DOHH2 (cell line): ENCODE results near the gene RPAP2.

Experiments used
- H3F3A ChIP-seq: fragments of 200-600 bp; sonication (generic), shearing (Covaris generic); 2 replicates; pipeline ENCODE4 v1.6.0; 2016; ENCODE audit warnings: antibody characterized with exemption, mild to moderate bottlenecking; ENCODE audit not compliant: control insufficient read depth, insufficient read depth
- H3K27ac ChIP-seq: fragments of 200-600 bp; sonication (generic); 2 replicates; pipeline ENCODE4 v1.5.1; 2014; ENCODE audit warnings: low read depth, mild to moderate bottlenecking, low read length, moderate library complexity
- H3K27me3 ChIP-seq: fragments of 200-600 bp; sonication (generic); 2 replicates; pipeline ENCODE4 v1.6.1; 2014; ENCODE audit warnings: mild to moderate bottlenecking, low read length, mixed read lengths; ENCODE audit not compliant: control insufficient read depth
- H3K36me3 ChIP-seq: fragments of 200-600 bp; sonication (generic); 2 replicates; pipeline ENCODE4 v1.6.1; 2014; ENCODE audit warnings: mild to moderate bottlenecking, low read length, moderate library complexity, mixed read lengths; ENCODE audit not compliant: control insufficient read depth
- H3K4me1 ChIP-seq: fragments of 200-600 bp; sonication (generic); 2 replicates; pipeline ENCODE4 v1.6.1; 2014; ENCODE audit warnings: mild to moderate bottlenecking, low read length, mixed read lengths; ENCODE audit not compliant: control insufficient read depth
- H3K4me2 ChIP-seq: fragments of 200-600 bp; sonication (generic); 2 replicates; pipeline ENCODE4 v1.6.0; 2014; ENCODE audit warnings: mild to moderate bottlenecking, low read length, moderate library complexity
- H3K4me3 ChIP-seq: fragments of 200-600 bp; sonication (generic); 2 replicates; pipeline ENCODE4 v1.5.1; 2014; ENCODE audit warnings: mild to moderate bottlenecking, low read length, mixed read lengths
- H3K79me2 ChIP-seq: fragments of 200-600 bp; sonication (generic); 2 replicates; pipeline ENCODE4 v1.6.1; 2014; ENCODE audit warnings: mild to moderate bottlenecking, low read length, mixed read lengths; ENCODE audit not compliant: control insufficient read depth
- H3K9me2 ChIP-seq: fragments of 200-600 bp; sonication (generic); replicated peaks from 2 replicates; pipeline ENCODE4 v1.6.1; 2014; ENCODE audit warnings: mild to moderate bottlenecking, low read length, mixed read lengths; ENCODE audit not compliant: control insufficient read depth
- H3K9me3 ChIP-seq: fragments of 200-600 bp; sonication (generic); 2 replicates; pipeline ENCODE4 v1.6.1; 2014; ENCODE audit warnings: antibody characterized with exemption, low read length, mixed read lengths; ENCODE audit not compliant: control insufficient read depth, insufficient read depth
- H4K20me1 ChIP-seq: fragments of 200-600 bp; sonication (generic); 2 replicates; pipeline ENCODE4 v1.6.0; 2014; ENCODE audit warnings: low read depth, mild to moderate bottlenecking, antibody characterized with exemption, low read length, moderate library complexity; ENCODE audit not compliant: control insufficient read depth, insufficient read depth
- EZH2phosphoT487 ChIP-seq: fragments of 200-600 bp; sonication (generic); IDR thresholded peaks from 2 replicates; pipeline ENCODE4 v1.6.1; 2017; ENCODE audit warnings: borderline replicate concordance, mild to moderate bottlenecking, antibody characterized with exemption, low read length, moderate library complexity, mixed read lengths
- TF ChIP-seq, protein P1 (sequence below): fragments of 200-600 bp; sonication (generic); IDR thresholded peaks from one replicate; pipeline ENCODE4 v1.5.1; 2014; ENCODE audit warnings: antibody characterized with exemption, mild to moderate bottlenecking, low read depth, low read length; ENCODE audit not compliant: poor library complexity, severe bottlenecking

RPAP2 gene

GRCh38 chr1:92342401-92342800 lies 43.5 kb downstream of the RPAP2 start:
- Histone ChIP-seq H3K9me2 (no peaks in the 10 kb centered on the region), H3K4me3 (no peak overlapping the region), H4K20me1 (no peaks in the 10 kb centered on the region), H3K36me3 (peaks cover 9% of the 10 kb centered on the region; the same call in 1 of the 2 replicates), H3K4me1 (no peaks in the 10 kb centered on the region), H3K27ac (no peak overlapping the region), H3K27me3 (no peaks in the 10 kb centered on the region), H3K79me2 (no peaks in the 10 kb centered on the region), H3F3A (no peaks in the 10 kb centered on the region), H3K9me3 (no peaks in the 10 kb centered on the region), H3K4me2 (no peak overlapping the region)
- no peak for TF ChIP-seq EZH2phosphoT487
- TF ChIP-seq, protein P1, sequence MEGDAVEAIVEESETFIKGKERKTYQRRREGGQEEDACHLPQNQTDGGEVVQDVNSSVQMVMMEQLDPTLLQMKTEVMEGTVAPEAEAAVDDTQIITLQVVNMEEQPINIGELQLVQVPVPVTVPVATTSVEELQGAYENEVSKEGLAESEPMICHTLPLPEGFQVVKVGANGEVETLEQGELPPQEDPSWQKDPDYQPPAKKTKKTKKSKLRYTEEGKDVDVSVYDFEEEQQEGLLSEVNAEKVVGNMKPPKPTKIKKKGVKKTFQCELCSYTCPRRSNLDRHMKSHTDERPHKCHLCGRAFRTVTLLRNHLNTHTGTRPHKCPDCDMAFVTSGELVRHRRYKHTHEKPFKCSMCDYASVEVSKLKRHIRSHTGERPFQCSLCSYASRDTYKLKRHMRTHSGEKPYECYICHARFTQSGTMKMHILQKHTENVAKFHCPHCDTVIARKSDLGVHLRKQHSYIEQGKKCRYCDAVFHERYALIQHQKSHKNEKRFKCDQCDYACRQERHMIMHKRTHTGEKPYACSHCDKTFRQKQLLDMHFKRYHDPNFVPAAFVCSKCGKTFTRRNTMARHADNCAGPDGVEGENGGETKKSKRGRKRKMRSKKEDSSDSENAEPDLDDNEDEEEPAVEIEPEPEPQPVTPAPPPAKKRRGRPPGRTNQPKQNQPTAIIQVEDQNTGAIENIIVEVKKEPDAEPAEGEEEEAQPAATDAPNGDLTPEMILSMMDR = no peak

DNA sequence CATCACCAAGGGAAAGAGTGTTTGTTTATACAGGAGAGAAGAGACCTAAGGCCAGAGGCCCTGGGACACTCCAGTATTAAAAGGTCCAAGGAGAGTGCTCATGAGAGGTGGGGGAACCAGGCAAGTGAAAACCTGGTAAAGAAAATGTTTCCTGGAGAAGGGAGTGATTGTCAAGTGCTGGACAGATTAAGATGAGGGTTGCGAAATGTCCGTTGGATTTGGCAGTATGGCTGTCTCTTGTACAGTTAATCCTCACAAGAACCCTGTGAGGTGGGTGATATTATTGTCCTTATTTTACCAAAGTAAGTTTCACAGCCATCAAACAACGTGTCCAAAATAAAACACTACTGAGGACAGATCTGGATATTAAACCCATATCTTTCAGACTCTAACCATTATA lies 44.2 kb downstream of the RPAP2 start:
- no peaks in the 10 kb centered on the region for H3K9me2 ChIP-seq
- no peaks in the 10 kb centered on the region for H3K9me3 ChIP-seq
- no peak for TF ChIP-seq EZH2phosphoT487
- TF ChIP-seq, protein P1 = no peak
- H3K27ac ChIP-seq = no peak overlapping the region
- no peak overlapping the region for H3K4me2 ChIP-seq
- H3K27me3 ChIP-seq = no peaks in the 10 kb centered on the region
- peaks cover 9% of the 10 kb centered on the region; the same call in 1 of the 2 replicates for H3K36me3 ChIP-seq
- H3K79me2 ChIP-seq = no peaks in the 10 kb centered on the region
- no peaks in the 10 kb centered on the region for H3K4me1 ChIP-seq
- H3F3A ChIP-seq = no peaks in the 10 kb centered on the region
- no peak overlapping the region for H3K4me3 ChIP-seq
- no peaks in the 10 kb centered on the region for H4K20me1 ChIP-seq

- TF ChIP-seq EZH2phosphoT487 = no peak
- TF ChIP-seq, protein P1 = no peak
- peaks cover 19% of the 10 kb centered on the region; the same call in 1 of the 2 replicates for H3K36me3 ChIP-seq
Observed at GRCh38 chr1:92346866-92347640, 48.2 kb downstream of the RPAP2 start.

More at GRCh38 chr1:92346866-92347640, 48.2 kb downstream of the RPAP2 start:
- H3F3A ChIP-seq = no peaks in the 10 kb centered on the region
- no peaks in the 10 kb centered on the region for H3K9me3 ChIP-seq
- no peaks in the 10 kb centered on the region for H3K27me3 ChIP-seq
- H3K9me2 ChIP-seq = no peaks in the 10 kb centered on the region
- H4K20me1 ChIP-seq = no peaks in the 10 kb centered on the region
- H3K4me3 ChIP-seq = no peak overlapping the region
- H3K79me2 ChIP-seq = no peaks in the 10 kb centered on the region
- no peaks in the 10 kb centered on the region for H3K4me1 ChIP-seq
- H3K27ac ChIP-seq = no peak overlapping the region
- no peak overlapping the region for H3K4me2 ChIP-seq
